Measurements from ENCODE around the gene ZNF460. TPM values are rescaled to one million over a fixed set of nuclear protein-coding genes. Genes with fewer than 3 reads are reported as not detected.

ZNF460 gene
- 2.4 and 4.3 TPM in 2 replicates for polyA plus RNA-seq (2012; rRNA removed)
- polyA plus RNA-seq (2012; cell fraction: cytosol; rRNA removed): 1.4 and 1.5 TPM in 2 replicates
- 6.6 and 8.8 TPM in 2 replicates for polyA plus RNA-seq (2012; cell fraction: nucleus; rRNA removed)

GRCh38 chr19:57280165-57280961 lies at the start of gene ZNF460:
ZNF460 (plus strand) TSS chr19:57280485; CDS start chr19:57280807, 322 bp downstream.
- Histone ChIP-seq H3K36me3 (replicated peaks in 1 of 2; ENCODE audit: control insufficient read depth in 1 of 2, insufficient read depth in 2 of 2, low read length in 1 of 2) (peaks cover 17 to 20% of the 10 kb centered on the region in 2 experiments), H3K27me3 (ENCODE audit: insufficient read depth) (no peaks in the 10 kb centered on the region), H4K20me1 (ENCODE audit: insufficient read depth) (peaks cover 35% of the 10 kb centered on the region), H3K9me2 (no peaks in the 10 kb centered on the region), H2AFZ (ENCODE audit: low read depth) (peak within 1 kb of the TSS; percentile 71), H3K79me2 (ENCODE audit: insufficient read depth) (peaks cover 60% of the 10 kb centered on the region), H3K27ac (ENCODE audit: low read depth in 2 of 2, low read length in 1 of 2) (peak within 1 kb of the TSS; percentile 99), H3K9me3 (no peaks in the 10 kb centered on the region), H3K4me3 (ENCODE audit: low read depth in 2 of 2, low read length in 1 of 2) (peak within 1 kb of the TSS; percentile 66 to 75), H3K9ac (peak within 1 kb of the TSS; percentile 95), H3F3A (replicated peaks; ENCODE audit: insufficient read depth) (peaks cover 8% of the 10 kb centered on the region), H3K4me1 (ENCODE audit: control insufficient read depth in 1 of 2, insufficient read depth in 2 of 2, low read depth in 1 of 2, low read length in 1 of 2) (peaks cover 0 to 9% of the 10 kb centered on the region in 2 experiments; a peak in 2 of 4 replicates), H3K4me2 (peak within 1 kb of the TSS; percentile 94)
- DNase-seq: peak; percentile 96
- under 1% methylated on average over 18 of the region's 71 CpGs for WGBS (ENCODE audit: low lambda C conversion rate)
- ChIA-PET CTCF (no interaction called here), POLR2A (no interaction called here)
- peak; percentile 47; the same call in 1 of the 2 replicates for TF ChIP-seq MAX (IDR thresholded peaks at IDR 0.05; ENCODE audit: low read depth)
- TF ChIP-seq EZH2phosphoT487 (IDR thresholded peaks at IDR 0.05; ENCODE audit: borderline replicate concordance, low read depth): no peak
- TF ChIP-seq GABPA (IDR thresholded peaks at IDR 0.05; ENCODE audit: low read depth): peak; percentile 90
- TF ChIP-seq NRF1 (IDR thresholded peaks at IDR 0.05; ENCODE audit: low read depth, low read length): peak; percentile 15; the same call in 1 of the 2 replicates
- TF ChIP-seq EP300 (IDR thresholded peaks at IDR 0.05; ENCODE audit: borderline replicate concordance in 1 of 2, low read depth in 1 of 2, low read length in 1 of 2): no peak
- peak; percentile 84 for TF ChIP-seq CHD2 (IDR thresholded peaks at IDR 0.05; ENCODE audit: low read length, partially characterized antibody)
- no peak; the same call in 1 of the 2 replicates for TF ChIP-seq PBX3 (IDR thresholded peaks at IDR 0.05)
- peak; percentile 41; the same call in 1 of the 2 replicates for TF ChIP-seq ELF1 (IDR thresholded peaks at IDR 0.05)
- peak; percentile 80 for TF ChIP-seq MXI1 (IDR thresholded peaks at IDR 0.05; ENCODE audit: low read depth, low read length)

- Histone ChIP-seq H3K9me2 (no peaks in the 10 kb centered on the region), H3K36me3 (replicated peaks in 1 of 2; ENCODE audit: control insufficient read depth in 1 of 2, insufficient read depth in 2 of 2, low read length in 1 of 2) (no peaks in the 10 kb centered on the region), H3K27ac (ENCODE audit: low read depth in 2 of 2, low read length in 1 of 2) (no peak overlapping the region), H2AFZ (ENCODE audit: low read depth) (no peak overlapping the region), H3K4me1 (ENCODE audit: control insufficient read depth in 1 of 2, insufficient read depth in 2 of 2, low read depth in 1 of 2, low read length in 1 of 2) (no peaks in the 10 kb centered on the region), H4K20me1 (ENCODE audit: insufficient read depth) (no peaks in the 10 kb centered on the region), H3K4me2 (no peak overlapping the region), H3K79me2 (ENCODE audit: insufficient read depth) (no peaks in the 10 kb centered on the region), H3F3A (replicated peaks; ENCODE audit: insufficient read depth) (no peaks in the 10 kb centered on the region), H3K27me3 (ENCODE audit: insufficient read depth) (no peaks in the 10 kb centered on the region), H3K9me3 (no peaks in the 10 kb centered on the region), H3K4me3 (ENCODE audit: low read depth in 2 of 2, low read length in 1 of 2) (no peak overlapping the region), H3K9ac (no peak overlapping the region)
- TF ChIP-seq POLR2AphosphoS5 (IDR thresholded peaks at IDR 0.05; ENCODE audit: low read depth, low read length): no peak
- TF ChIP-seq TCF12 (IDR thresholded peaks at IDR 0.05): no peak
- TF ChIP-seq FOSL2 (IDR thresholded peaks at IDR 0.05; ENCODE audit: borderline replicate concordance, low read depth): no peak
- no peak for TF ChIP-seq PBX3 (IDR thresholded peaks at IDR 0.05)
- TF ChIP-seq RXRA (IDR thresholded peaks at IDR 0.05; ENCODE audit: borderline replicate concordance, low read depth): no peak
- no peak for TF ChIP-seq RCOR1 (IDR thresholded peaks at IDR 0.05; ENCODE audit: low read length)
- no peak for TF ChIP-seq GABPA (IDR thresholded peaks at IDR 0.05; ENCODE audit: low read depth)
- no peak for TF ChIP-seq NRF1 (IDR thresholded peaks at IDR 0.05; ENCODE audit: low read depth, low read length)
- no peak for TF ChIP-seq MEF2A (IDR thresholded peaks at IDR 0.05; ENCODE audit: borderline replicate concordance, low read depth)
- no peak for TF ChIP-seq ZBTB33 (IDR thresholded peaks at IDR 0.05; ENCODE audit: borderline replicate concordance, low read depth)
- TF ChIP-seq FOXJ3 (CRISPR knock-in tag; IDR thresholded peaks at IDR 0.05): no peak
- TF ChIP-seq GATA2 (CRISPR knock-in tag; IDR thresholded peaks at IDR 0.05): no peak
- 47% methylated on average over 9 of the region's 9 CpGs for WGBS (ENCODE audit: low lambda C conversion rate)
- CTCF ChIA-PET: interaction anchor here (1.2 kb wide), 1 partner anchor 14 kb away, joined by 3 read pairs; no protein-coding TSS in a partner anchor
- POLR2A ChIA-PET: no interaction called here
- no peak for DNase-seq
These were observed 48.6 kb upstream of the ZNF460 start for GRCh38 chr19:57231686-57232085.

Measured in SK-N-SH (cell line).